NCI-H82 treated with DMSO at 0.1 percent for 48 hours (cell line): ENCODE results near the gene EIF4E3.

Experiments used
- DNase-seq: peaks from one replicate; lab custom pipeline; 2025; ENCODE audit not compliant: unreplicated experiment; lab: John Stamatoyannopoulos, UW

The EIF4E3 gene

DNA sequence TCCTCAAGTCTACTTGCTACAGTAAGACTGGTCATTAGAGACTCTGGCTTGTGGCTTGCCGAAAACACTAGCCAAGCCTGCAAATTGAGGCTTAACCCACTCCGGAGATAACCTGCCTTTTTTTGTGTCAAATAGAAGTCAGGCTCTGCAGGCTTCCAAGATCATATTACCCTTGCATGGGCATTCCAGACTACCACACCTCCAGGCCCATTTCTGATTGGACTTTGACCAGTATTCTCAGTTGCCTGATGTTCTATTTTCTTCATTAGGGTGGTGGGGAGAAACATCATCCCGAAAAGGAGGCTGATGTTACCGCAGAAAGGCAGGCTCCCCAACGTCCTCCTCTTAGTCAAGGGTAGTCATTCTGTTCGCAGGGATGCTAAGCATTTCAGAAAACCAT is 73.6 kb downstream of the EIF4E3 start:
- no peak for DNase-seq

DNA sequence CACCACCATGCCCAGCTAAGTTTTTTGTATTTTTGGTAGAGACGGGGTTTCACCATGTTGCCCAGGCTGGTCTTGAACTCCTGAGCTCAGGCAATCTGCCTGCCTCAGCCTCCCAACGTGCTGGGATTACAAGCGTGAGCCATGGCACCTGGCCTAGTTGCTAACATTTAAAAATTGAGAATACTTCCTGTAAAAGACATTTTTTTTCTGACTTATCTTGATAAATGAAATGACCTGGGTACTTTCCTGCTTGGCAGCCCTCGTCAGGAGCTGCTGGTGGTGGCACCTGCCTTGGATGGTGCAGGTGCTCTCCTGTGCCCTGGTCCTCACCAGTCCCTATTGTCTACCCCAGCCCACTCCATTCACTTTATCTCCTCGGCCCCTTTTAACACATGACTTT is 74.8 kb downstream of the EIF4E3 start:
- no peak for DNase-seq

GRCh38 chr3:71649757-71650156 is 75.4 kb downstream of the EIF4E3 start:
- no peak for DNase-seq

DNA sequence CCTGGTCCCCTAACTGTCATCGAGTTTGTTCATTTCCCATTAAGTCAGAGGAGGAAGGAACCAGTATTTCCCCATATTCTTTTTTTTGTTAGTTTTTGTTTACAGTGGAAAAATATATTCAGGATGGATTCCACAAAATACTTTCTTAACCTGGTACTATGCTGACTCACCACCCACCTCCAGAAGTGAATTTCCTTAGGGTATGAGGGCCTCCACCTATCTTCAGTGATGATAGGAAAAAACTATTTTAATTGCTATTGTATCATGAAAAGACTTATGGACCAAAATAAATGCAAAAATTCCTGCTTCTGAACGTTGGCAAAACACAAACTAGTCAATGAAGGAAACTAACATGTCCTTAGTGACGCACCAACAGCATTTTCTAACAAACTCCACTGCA is 77.5 kb downstream of the EIF4E3 start:
- DNase-seq = no peak

- DNase-seq = no peak
Measured at GRCh38 chr3:71646971-71647370, 78.2 kb downstream of the EIF4E3 start.

- DNase-seq = no peak
Measured at GRCh38 chr3:71645140-71645539, 80.1 kb downstream of the EIF4E3 start.

DNA sequence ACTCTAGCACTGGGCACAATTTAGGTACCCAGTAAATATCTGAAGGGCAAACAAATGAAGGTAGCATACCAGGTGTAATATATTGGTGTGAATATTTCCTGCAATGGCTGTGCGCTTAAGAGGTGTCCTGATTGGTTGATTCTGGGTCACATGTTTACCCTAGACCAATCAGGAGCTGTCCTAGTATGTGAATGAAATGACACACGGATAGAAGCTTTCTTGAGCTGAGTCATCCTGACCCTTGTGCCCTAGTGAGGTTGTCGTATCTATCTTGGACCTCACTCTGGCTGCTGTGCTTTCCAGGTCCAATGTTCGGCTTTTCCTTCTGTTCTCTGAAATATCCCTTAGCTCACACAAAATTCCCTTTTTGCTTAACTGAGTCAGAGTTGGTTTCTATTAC is 83.5 kb downstream of the EIF4E3 start:
- DNase-seq = no peak

GRCh38 chr3:71640331-71640983 is 84.7 kb downstream of the EIF4E3 start:
- no peak for DNase-seq

DNA sequence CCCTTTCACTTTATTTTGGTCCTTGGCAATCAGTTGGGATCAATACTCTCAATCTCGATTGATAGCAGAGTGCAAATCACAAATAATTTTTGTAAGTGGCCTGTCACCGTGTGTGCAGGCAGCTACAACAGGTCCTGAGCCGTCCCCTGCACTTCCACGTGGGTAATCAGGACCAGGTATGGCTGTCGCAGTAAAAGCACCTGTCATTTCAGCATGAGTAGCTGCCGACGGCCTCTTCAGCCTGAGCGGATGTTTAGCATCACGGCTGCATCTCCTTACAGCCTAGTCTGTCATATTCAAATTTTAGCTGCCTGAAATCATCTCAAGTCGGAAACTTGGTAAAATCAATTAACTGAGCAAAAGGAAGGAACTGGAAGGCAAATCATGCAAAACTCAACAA is 88.7 kb downstream of the EIF4E3 start:
- DNase-seq = no peak

DNA sequence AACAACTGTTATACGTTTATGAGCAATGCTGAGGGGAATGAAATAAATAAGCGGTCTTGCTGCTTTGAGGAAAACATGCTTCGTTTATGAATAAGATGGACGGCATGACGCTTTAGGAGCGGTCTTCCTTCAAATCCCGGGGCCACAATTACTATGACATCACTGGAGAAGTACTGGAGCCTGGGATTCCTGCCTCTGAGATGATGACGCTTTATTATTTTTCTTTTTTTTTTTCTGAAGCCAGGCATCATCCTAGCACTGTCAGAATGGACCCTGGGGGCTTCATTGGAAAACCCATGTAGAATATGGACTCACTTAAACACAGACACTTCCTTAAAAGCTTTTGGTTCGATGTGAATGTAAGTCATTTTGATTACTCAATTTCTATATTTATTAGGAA is 89.2 kb downstream of the EIF4E3 start:
- DNase-seq = no peak

DNA sequence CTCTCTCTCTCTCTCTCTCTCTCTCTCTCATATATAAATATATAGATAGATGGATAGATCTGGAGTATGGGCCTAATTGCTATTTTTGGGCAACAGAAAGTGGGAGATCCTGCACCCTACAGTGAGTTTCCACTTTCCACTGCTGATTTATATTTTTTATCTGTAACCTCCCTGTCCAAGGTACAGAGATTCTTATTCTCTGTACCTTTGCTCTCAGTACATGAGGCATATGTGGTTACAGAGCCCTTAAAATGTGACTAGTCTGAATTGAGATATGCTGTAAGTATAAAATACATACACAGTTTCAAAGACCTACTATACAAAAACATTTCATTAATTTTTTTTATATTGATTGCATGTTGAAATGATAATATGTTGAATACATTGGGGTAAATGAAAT is 90.5 kb downstream of the EIF4E3 start:
- DNase-seq = no peak

DNA sequence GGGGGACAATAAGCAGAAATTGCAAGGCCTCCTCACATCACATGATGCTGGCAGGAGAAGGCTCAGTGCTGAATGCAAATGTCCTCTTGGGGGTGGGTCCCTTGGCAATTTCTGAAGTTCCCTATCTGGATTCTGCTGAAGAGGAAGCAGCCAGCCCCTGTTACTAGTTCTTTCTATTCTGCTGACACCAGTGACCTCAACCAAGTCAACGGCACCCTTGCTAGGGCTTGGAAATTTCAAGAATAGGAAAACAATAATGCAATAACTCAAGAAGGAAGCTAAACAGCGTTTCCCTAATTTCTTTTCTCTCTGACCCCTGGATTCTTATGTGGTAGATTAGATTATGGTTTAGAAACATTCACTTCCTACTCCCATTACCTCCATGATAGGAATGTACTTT is 95.5 kb downstream of the EIF4E3 start:
- no peak for DNase-seq

GRCh38 chr3:71629289-71629688 is 95.9 kb downstream of the EIF4E3 start:
- no peak for DNase-seq

DNA sequence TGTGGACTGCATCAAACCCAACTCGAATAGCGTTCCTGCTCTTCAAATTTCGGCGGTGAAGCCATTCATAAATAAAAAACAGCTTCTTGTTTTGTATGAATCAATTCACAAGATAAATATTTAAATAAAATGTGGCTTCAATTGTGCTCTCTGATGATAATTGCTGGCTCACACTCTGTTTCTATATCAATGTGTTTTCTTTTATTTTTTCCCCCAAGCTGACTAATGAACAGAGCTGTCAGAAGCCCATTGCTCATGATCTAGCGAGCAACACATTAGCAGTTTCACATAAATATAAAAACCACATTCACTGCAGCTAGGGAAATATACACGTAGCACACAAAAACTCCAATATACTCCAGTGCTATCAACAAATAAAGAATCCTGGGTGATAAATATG is 96.7 kb downstream of the EIF4E3 start:
- no peak for DNase-seq

GRCh38 chr3:71625676-71626075 is 99.5 kb downstream of the EIF4E3 start:
- no peak for DNase-seq
